Stimulated activated CD4-positive, alpha-beta T cell treated with anti-CD3 and anti-CD28 coated beads, Interleukin-4, amount 100 ng/mL, for 1 hour (primary cell): ENCODE data around the gene UNC45A.

Source experiments
- DNase-seq: peaks from one replicate; pipeline ENCODE4 v3.0.0-alpha.2; 2020

Gene UNC45A

DNA sequence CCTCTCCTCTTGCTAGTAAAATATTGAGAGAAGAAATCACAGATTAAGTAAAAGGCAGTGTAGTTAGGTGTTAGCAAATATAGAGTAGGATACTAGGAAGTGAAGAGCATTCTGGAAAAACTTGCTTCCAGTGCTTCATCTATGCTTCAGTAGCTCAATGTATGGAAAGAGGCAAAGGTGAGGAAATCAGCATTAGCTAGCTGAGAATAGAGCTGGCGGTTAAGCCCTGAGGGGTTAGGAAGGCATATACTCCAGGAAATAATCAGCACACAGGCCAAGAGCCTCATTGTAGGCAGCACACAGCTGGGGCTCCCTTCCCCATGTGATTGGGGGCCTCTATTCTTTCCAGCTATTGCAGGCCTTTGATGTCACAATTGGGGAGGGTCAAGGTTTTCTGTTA, 33.3 kb downstream of the UNC45A start:
- DNase-seq, result no peak

DNA sequence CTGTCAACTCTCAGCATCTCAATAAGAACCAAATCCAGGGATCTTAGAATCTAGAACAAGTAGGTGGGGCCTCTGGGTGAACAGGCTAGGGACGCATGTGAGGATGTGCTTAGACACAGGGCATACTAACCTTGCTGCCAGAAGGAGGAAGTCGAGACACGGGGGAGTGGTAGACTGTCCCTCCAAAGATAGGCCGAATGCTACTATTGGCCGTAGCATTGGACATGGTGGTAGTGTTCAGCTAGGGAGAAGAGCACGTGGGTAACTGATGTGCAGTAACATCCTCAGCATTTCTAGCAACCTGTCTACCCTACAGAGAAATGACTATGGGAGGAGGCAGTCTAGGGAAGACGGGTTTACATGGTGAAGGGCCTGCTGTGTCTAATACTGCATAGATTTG, 35.2 kb downstream of the UNC45A start:
- no peak for DNase-seq

DNA sequence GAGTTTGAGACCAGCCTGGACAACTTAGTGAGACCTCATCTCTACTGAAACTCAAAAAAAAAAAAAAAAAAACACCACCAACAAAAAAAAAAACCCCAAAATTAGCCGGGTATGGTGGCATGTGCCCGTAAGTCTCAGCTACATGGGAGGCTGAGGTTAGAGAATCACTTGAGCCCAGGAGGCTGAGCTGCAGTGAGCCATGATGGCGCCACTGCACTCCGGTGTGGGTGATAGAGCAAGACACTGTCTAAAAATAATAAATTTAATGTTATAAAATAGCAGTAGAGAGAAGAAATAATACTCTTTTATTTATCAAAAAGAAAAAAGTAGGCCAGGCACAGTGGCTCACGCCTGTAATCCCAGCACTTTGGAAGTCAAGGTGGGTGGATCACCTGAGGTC, 37.0 kb downstream of the UNC45A start:
- no peak for DNase-seq

DNA sequence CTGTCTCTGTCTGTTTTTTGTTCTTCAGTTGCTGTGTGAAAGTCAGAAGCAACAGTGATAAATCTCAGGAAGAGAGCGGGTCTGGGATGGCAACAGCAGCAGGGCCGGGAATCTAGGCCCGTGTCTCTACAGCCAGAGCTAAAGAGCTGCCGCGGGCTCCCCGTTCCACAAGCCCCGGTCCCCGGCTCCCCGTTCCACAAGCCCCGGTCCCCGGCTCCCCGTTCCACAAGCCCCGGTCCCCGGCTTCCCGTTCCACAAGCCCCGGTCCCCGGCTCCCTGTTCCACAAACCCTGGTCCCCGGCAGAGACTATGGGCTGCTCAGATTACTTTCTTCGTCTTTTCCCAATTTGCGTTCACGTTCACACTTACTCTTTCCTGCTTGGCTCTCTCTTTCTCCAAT, 39.1 kb downstream of the UNC45A start:
- DNase-seq, result no peak

DNA sequence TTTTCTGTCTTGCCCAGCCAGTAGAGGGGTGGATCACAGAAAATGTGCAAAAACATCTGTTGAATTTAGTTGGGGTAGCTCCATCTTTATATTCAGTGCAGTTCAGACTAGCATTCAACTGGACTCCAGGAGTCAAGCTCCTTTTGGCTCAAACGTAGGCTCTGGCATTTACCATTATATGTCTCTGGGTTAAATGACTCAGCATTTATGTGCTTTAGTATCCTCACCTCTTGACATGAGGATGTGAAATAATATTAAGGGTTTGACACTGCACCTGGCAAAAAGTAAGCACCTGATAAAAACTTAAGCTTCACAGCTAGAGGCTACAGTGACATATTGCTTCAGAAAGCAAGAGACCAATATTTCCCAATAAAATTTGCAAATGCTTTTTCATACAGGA, 44.5 kb downstream of the UNC45A start:
- DNase-seq, result no peak

DNA sequence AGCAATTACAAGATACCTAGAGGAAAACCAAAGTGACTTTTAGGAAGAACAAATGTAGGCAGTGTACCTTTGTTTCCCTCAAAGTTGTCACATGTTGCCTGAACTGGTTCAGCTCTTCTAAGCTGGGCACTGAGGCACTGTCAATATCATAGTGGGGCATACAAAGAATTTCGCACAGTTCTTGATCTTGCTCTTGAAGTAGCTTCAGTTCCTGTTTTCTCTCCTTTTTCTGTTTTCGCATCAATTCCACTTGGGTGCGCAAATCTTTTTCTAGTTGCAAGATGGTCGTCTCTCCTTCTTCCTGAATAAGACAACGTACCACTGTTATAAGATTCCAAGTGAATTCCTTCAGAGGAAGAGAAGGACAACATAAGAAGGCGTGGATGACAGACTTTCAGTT, 46.6 kb downstream of the UNC45A start:
- DNase-seq, result no peak

DNA sequence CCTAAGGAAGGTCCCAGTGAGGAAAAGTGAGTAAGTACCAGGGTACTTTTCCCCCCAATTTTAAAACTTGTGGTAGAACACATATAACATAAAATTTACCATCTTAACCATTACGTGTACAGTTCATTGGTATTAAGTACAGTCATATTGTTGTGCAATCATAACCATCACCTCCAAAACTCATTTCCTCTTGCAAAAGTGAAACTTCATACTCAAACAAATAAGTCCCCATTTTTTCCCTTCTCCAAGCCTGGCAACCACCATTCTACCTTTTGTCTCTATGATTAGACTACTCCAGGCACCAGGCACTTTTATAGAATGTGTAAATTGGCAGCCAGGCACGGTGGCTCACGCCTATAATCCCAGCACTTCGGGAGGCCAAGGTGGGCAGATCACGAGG, 47.0 kb downstream of the UNC45A start:
- DNase-seq, result no peak

DNA sequence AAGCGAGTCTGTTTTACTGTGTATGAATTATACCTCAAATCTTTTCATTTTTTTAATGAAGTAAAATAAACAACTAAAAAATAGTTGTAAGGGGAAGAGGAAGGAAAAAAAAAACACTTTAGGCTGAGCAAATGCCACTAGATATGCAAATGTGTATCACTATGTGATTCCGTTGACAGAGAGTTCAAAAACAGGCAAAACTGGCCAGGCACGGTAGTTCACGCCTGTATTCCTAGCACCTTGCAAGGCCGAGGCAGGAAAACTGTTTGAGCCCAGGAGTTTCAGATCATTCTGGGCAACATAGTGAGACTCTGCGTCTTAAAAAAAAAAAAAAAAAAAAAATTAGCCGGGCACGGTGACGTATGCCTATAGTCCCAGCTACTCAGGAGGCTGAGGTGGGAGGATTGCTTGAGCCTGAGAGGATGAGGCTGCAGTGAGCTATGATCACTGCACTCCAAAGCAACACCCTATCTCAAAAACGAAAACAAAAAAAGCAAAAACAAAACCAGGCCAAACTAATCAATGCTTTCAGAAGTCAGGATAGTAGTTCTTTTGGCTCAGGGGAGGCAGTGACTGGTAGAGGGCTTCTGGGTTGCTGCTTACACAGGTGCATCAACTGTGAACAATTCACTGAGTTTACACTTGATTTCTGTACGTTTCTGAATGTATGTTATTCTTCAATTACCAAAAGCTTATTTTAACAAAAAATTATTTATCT, 51.9 kb downstream of the UNC45A start:
- no peak for DNase-seq

DNA sequence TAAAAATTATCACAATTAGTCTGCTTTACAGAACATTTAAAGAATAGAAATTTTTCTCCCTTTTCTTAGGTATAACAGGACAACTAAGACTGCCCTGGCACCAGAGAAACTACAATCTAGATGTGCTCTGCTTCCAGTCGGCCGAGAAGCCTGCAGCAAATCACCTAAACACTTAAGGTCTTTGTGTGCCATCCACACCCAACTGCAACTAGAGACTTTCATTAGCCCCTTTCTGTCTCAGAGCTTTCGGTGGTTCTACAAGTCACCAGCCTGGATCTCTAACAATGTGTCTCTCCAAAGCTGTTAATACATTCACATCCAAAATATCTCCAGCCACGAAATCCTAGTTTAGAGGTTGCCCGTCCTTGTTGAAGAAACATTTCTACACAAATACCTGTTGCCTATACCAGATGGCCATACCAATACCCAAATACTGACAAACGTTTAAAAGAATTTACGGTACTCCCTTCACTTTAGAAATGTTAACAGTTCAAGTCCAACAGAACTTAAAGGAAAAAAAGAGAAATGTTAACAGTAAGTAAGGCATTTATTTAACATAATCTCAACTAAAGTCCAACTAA, 52.6 kb downstream of the UNC45A start:
- no peak for DNase-seq

DNA sequence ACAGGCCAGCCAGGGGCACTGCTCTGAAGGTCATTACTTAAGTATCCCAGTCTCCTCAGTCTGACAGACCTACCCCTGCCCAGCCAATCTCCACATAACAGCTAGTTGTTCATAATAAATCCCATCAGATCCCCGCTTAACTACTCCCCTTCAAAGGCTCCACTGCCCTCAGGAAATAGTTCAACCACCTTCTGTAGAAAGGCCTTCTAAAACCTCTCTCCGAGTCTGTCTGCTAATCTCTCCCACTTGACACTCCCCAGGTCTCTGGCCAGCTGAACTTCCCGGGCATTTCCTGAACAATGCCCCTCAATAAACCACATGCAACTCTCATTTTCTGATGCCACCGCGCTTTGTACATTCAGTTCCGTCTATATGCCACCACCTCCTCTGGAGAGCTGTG, 53.2 kb downstream of the UNC45A start:
- DNase-seq, result no peak

DNA sequence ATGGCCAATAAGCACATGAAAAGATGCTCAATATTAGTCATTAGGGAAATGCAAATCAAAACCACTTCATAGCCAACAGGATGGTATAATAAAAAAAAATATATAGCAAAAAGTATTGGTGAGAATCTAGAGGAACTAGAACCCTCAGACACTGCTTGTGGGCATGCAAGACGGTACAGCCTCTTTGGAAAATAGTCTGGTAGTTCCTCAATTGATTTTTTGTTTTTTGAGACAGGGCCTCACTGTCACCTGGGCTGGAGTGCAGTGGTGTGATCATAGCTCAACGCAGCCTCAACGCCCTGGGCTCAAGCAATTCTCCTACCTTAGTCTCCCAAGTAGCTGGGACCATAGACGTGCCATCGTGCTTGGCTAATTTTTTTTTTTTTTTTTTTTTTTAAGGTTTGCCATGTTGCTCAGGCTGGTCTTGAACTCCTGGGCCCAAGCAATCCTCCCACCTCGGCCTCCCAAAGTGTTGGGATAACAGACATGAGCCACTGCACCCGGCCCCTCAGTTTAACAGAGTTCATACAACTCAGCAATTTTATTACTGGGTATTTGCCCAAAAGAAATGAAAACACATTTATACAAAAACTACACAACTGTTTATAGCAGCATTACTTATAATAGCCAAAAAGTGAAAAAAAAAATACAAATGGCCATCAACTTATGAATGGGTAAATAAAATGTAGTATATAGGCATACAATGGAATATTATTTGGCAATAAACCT, 54.1 kb downstream of the UNC45A start:
- no peak for DNase-seq

DNA sequence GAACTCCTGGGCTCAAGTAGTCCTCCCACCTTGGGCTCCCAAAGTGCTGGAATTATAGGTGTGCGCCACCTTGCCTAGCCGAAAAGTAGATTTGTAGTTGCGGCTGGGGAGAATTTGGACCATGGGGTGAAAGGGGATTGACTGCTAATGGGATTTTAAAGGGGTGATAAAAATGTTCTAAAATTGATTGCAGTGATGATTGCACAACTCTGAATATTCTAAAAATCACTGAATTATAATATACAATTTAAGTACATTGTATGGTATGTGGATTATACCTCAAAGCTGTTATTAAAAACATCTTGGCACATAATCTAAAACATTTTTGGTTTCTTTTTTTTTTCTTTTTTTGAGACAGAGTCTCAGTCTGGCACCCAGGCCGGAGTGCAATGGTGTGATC, 55.4 kb downstream of the UNC45A start:
- DNase-seq, result no peak

DNA sequence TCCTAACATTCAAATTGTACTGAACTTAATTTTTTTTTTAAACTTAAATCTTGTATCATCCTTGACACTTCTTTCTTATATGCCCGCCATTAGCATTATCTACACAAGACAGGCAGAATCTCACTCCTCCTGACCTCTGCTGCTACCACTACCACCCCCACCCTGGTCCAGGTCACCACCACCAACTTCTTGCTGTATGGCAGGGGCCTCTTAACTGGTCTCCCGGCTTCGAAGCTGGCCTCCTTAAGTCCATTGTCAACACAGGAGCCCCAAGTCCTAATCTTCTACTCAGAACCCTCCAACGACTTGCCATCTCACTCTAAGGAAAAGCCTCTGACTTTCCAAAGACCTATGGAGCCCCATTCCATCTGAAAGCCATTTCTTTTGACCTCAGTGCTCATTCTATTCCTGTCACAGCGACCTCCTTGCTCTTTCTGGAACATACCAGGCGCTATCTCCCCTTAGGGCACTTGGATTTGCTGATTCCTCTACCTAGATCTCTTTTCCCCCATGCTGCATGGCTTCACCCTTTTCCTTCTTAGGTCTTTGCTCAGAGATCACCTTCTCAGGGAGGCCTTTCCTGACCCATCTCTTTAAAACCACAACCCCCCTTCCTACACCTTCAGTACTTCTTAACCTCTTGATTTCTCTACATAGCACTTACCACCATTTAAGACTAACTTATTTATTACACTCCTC, 56.7 kb downstream of the UNC45A start:
- no peak for DNase-seq

DNA sequence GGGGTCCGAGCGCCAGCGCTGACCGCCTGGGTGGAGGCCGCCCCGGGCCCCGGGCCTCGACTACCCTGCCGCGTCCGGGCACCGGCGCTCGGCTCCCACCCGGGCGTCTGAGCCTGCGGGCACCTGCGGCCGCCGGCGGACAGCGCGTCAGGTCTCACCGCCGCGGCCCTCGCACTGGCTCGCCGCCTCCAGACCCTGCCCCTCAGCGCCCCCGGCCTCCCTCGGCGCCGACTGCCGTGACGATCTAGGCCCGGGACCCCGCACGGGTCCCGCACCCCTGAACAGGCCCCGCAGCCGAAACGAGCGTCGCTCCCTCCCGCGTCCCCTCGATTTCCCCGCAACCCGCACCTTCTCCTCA, 59.0 kb downstream of the UNC45A start:
- DNase-seq, result no peak

DNA sequence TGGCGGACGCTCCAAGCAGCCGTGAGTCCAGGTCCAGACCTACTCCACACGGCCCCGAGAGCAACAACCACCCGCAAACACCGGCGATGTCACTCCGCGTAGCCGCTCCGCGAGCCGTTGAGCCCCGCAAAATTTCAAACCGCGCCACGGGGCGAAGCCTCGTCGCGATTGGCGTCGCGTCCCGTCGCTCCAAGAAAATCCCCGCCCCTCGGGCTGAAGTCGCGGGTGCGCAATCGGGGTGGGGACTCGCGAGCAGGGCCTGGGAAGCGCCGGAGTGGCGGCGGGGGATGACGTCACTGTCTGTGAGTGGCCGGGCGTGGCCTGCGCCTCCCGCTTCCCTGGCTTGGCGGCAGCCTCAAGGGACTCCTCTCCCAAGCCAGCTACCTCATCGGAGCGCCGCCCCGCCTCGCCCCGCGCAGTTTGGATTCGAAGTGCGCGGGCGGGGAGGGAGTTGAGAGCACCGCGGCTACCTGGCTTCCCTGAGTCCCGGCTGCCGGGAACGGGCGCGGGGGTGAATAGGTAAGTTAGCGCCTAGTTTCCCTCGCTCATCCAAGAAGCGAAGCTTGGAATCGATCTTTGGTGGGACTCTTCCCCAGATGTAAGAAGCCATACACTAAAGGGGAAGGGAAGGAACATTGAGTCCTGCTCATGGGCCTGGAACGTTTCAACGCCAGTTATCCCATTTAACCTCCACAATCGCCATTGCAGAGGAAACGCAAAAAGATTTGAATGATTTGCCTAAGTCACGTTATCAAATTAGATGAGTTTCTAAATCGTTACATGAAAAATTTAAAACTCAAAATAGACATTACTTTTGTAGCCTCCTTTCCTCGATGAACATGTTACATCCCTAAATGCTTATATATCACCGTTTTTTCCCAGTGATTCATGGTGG, 59.6 kb downstream of the UNC45A start, which contains the start of gene PRC1:
Gene PRC1, minus strand, starts transcription at position 119 of the 895 bp plus-strand sequence. Its CDS starts 118 bp downstream, at position 1.
- peak; percentile 97 for DNase-seq

DNA sequence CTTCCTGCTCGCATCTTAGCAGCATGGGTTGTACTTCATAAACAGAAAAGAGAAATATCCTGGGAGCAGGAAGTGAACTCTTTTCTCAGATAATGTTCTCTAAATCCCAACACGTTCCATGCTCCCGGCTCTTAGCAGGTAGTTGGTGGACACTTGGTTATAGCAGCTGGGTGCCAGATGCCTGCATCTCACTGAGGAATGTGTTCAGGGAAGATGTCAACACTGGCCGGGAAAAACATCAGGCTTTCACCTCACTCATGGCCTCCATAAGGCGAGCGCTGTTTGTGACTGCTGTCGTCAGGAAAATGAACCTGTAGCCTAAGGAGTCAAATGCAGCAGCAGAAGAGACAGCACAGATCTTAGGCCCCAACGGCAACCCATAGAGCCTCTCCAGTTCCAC, 63.7 kb downstream of the UNC45A start:
- no peak for DNase-seq

DNA sequence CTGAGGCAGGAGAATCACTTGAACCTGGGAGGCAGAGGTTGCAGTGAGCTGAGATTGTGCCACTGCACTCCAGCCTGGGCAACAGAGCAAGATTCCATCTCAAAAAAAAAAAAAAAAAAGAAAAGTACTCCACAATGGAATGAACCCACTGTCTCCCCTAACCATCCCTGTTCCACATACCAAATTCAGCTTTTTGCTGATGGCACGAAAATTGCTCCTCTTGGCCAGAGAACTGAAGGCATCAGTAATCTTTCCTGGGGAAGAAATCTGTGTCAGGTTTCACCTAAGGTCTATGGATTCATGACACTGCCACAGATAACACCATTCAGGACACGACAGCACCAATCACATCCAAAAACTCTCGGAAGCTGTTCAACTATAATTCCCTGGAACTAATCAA, 66.1 kb downstream of the UNC45A start:
- no peak for DNase-seq
